Neural cell (in vitro differentiated cells): ENCODE results near the gene LATS2.

Experiments used
- CTCF ChIP-seq: fragments of 450-650 bp; IDR thresholded peaks from 2 replicates; pipeline ENCODE4 v1.5.1; 2014; ENCODE audit warnings: antibody characterized with exemption, mild to moderate bottlenecking, moderate library complexity; ENCODE audit not compliant: poor library complexity, severe bottlenecking
- POLR2AphosphoS5 ChIP-seq: IDR thresholded peaks from 2 replicates; pipeline ENCODE4 v1.6.1; 2012
- RAD21 ChIP-seq: fragments of 450-650 bp; conservative IDR thresholded peaks from 2 replicates; pipeline ENCODE4 v1.6.1; 2014; ENCODE audit warnings: antibody characterized with exemption, mild to moderate bottlenecking, moderate library complexity
- SMC3 ChIP-seq: fragments of 450-650 bp; conservative IDR thresholded peaks from 2 replicates; pipeline ENCODE4 v1.6.1; 2014; ENCODE audit warnings: antibody characterized with exemption, mild to moderate bottlenecking, moderate library complexity; ENCODE audit not compliant: poor library complexity

- TF ChIP-seq CTCF (no peak), POLR2AphosphoS5 (no peak), SMC3 (no peak), RAD21 (no peak)
These were observed 17.5 kb downstream of the LATS2 start for GRCh38 chr13:21043898-21044297.
